GM23338 (cell line): Measurements from ENCODE around the gene TMEM145. TPM values are rescaled to one million over a fixed set of nuclear protein-coding genes. Genes with fewer than 3 reads are reported as not detected.

Experiments used
- ATAC-seq: fragments of 200-7000 bp; cut with Tn5 transposase; 3 replicates; pipeline ENCODE4 v1.9.1; 2020
- DNase-seq: peaks from one replicate; pipeline ENCODE4 v3.0.0-alpha.2; 2015; ENCODE audit warnings: low spot score
- H2AFZ ChIP-seq: fragments of 200-600 bp; sonication (generic); 2 replicates; pipeline ENCODE4 v1.8.0; 2016; ENCODE audit warnings: antibody characterized with exemption, mild to moderate bottlenecking, moderate library complexity
- H3F3A ChIP-seq: fragments of 200-600 bp; sonication (generic); replicated peaks from 2 replicates; pipeline ENCODE4 v1.8.0; 2017; ENCODE audit warnings: antibody characterized with exemption, mixed run types, low read depth
- H3K27ac ChIP-seq: fragments of 200-600 bp; sonication (generic); 2 replicates; pipeline ENCODE4 v1.6.1; 2016; ENCODE audit warnings: low read depth
- H3K27me3 ChIP-seq: fragments of 200-600 bp; sonication (generic); 2 replicates; pipeline ENCODE4 v1.8.0; 2016; ENCODE audit warnings: mild to moderate bottlenecking, mixed run types, moderate library complexity; ENCODE audit not compliant: insufficient read depth
- H3K36me3 ChIP-seq: fragments of 200-600 bp; sonication (generic); 2 replicates; pipeline ENCODE4 v1.8.0; 2016; ENCODE audit warnings: mild to moderate bottlenecking; ENCODE audit not compliant: insufficient read depth
- H3K4me1 ChIP-seq: fragments of 200-600 bp; sonication (generic); 2 replicates; pipeline ENCODE4 v1.8.0; 2016; ENCODE audit warnings: mild to moderate bottlenecking, moderate library complexity; ENCODE audit not compliant: insufficient read depth
- H3K4me2 ChIP-seq: fragments of 200-600 bp; sonication (generic); 2 replicates; pipeline ENCODE4 v1.7.1; 2017; ENCODE audit warnings: mixed run types
- H3K4me3 ChIP-seq: fragments of 200-600 bp; sonication (generic); 2 replicates; pipeline ENCODE4 v1.6.1; 2016; ENCODE audit warnings: mixed run types
- H3K79me2 ChIP-seq: fragments of 200-600 bp; sonication (generic); replicated peaks from 2 replicates; pipeline ENCODE4 v1.8.0; 2017; ENCODE audit warnings: mild to moderate bottlenecking; ENCODE audit not compliant: insufficient read depth
- H3K9me2 ChIP-seq: fragments of 200-600 bp; sonication (generic); 2 replicates; pipeline ENCODE4 v1.8.0; 2017; ENCODE audit not compliant: insufficient read depth
- H4K20me1 ChIP-seq: fragments of 200-600 bp; sonication (generic); replicated peaks from 2 replicates; pipeline ENCODE4 v1.8.0; 2017; ENCODE audit warnings: mild to moderate bottlenecking; ENCODE audit not compliant: insufficient read depth
- H3K27ac Mint-ChIP-seq: 2 replicates; pipeline ENCODE4 v1.8.0; 2020; ENCODE audit warnings: inconsistent platforms, mild to moderate bottlenecking, moderate library complexity, mixed read lengths
- H3K27me3 Mint-ChIP-seq: 3 replicates; pipeline ENCODE4 v1.8.0; 2022; ENCODE audit warnings: low read depth, mild to moderate bottlenecking, moderate library complexity, mixed read lengths, inconsistent platforms; ENCODE audit not compliant: insufficient read depth, poor library complexity
- H3K36me3 Mint-ChIP-seq: 3 replicates; pipeline ENCODE4 v1.8.0; 2021; ENCODE audit warnings: low read depth, mild to moderate bottlenecking, inconsistent platforms, moderate library complexity, mixed read lengths
- H3K4me1 Mint-ChIP-seq: 3 replicates; pipeline ENCODE4 v1.8.0; 2020; ENCODE audit warnings: mild to moderate bottlenecking, inconsistent platforms, mixed read lengths
- H3K4me3 Mint-ChIP-seq: 3 replicates; pipeline ENCODE4 v1.8.0; 2021; ENCODE audit warnings: moderate library complexity, mild to moderate bottlenecking, inconsistent platforms, mixed read lengths
- H3K9me3 Mint-ChIP-seq: 3 replicates; pipeline ENCODE4 v1.8.0; 2020; ENCODE audit warnings: moderate library complexity, mild to moderate bottlenecking, inconsistent platforms, mixed read lengths
- CREB1 ChIP-seq: fragments of 250-450 bp; sonication (Bioruptor Pico); IDR thresholded peaks from 2 replicates; pipeline ENCODE4 v1.5.0; 2020; ENCODE audit warnings: low read depth, mild to moderate bottlenecking, moderate library complexity
- CTCF ChIP-seq, 2 experiments: fragments of 200-600 bp in 1 of 2; sonication (generic) in 1 of 2; conservative IDR thresholded peaks; 2 replicates each; pipeline versions ENCODE4 v1.5.1 to v1.6.1; 2016 to 2017; ENCODE audit warnings: antibody characterized with exemption in 2 of 2, low read depth in 2 of 2, mild to moderate bottlenecking in 2 of 2, moderate library complexity in 1 of 2
- ETS1 ChIP-seq: IDR thresholded peaks from 2 replicates; pipeline ENCODE4 v1.6.1; 2016; ENCODE audit warnings: antibody characterized with exemption
- EZH2 ChIP-seq: fragments of 200-600 bp; sonication (generic); IDR thresholded peaks from one replicate; pipeline ENCODE4 v1.8.0; 2017; ENCODE audit warnings: antibody characterized with exemption, mild to moderate bottlenecking, low read depth; ENCODE audit not compliant: unreplicated experiment
- EZH2phosphoT487 ChIP-seq: fragments of 200-600 bp; sonication (generic); IDR thresholded peaks from one replicate; pipeline ENCODE4 v1.8.1; 2018; ENCODE audit warnings: antibody characterized with exemption; ENCODE audit not compliant: unreplicated experiment
- JUNB ChIP-seq: IDR thresholded peaks from one replicate; pipeline ENCODE4 v1.6.1; 2016; ENCODE audit warnings: antibody characterized with exemption; ENCODE audit not compliant: unreplicated experiment
- NANOG ChIP-seq: IDR thresholded peaks from 2 replicates; pipeline ENCODE4 v1.6.1; 2016; ENCODE audit warnings: antibody characterized with exemption, borderline replicate concordance
- POLR2AphosphoS5 ChIP-seq: IDR thresholded peaks from 2 replicates; pipeline ENCODE4 v1.6.1; 2016; ENCODE audit warnings: antibody characterized with exemption, low read depth
- REST ChIP-seq: IDR thresholded peaks from one replicate; pipeline ENCODE4 v1.6.1; 2018; ENCODE audit warnings: antibody characterized with exemption; ENCODE audit not compliant: unreplicated experiment
- STAT1 ChIP-seq: IDR thresholded peaks from one replicate; pipeline ENCODE4 v1.6.1; 2016; ENCODE audit warnings: antibody characterized with exemption; ENCODE audit not compliant: unreplicated experiment
- ZNF114 ChIP-seq: fragments of 250-450 bp; sonication (Bioruptor Pico); IDR thresholded peaks from 2 replicates; pipeline ENCODE4 v1.5.0; 2020; ENCODE audit warnings: mild to moderate bottlenecking, moderate library complexity
- ZNF331 ChIP-seq: fragments of 250-450 bp; sonication (Bioruptor Pico); IDR thresholded peaks from 2 replicates; pipeline ENCODE4 v1.5.0; 2020; ENCODE audit warnings: low read depth, mild to moderate bottlenecking, moderate library complexity
- ZNF462 ChIP-seq: fragments of 250-450 bp; sonication (Bioruptor Pico); IDR thresholded peaks from 2 replicates; pipeline ENCODE4 v1.5.0; 2020; ENCODE audit warnings: mild to moderate bottlenecking, moderate library complexity
- polyA plus RNA-seq: library from polyadenylated mRNA; unstranded; fragments of >200 nt; fragmentation: Nextera tagmentation; extraction: Ambion mirVana; gene quantifications from 2 replicates; pipeline ENCODE4 v1.2.1, GENCODE V29; 2016
- total RNA-seq: library from RNA; depleted of rRNA; stranded (reverse); fragments of >200 nt; shearing (Covaris generic); gene quantifications from 2 replicates; pipeline ENCODE4 v1.2.3, GENCODE V29; 2014

The TMEM145 gene
- total and polyA plus RNA-seq, 2 experiments from 2014 or later, result 1.9 to 5.4 TPM

- no peak for TF ChIP-seq POLR2AphosphoS5
- TF ChIP-seq NANOG, result no peak
- TF ChIP-seq ZNF462, result no peak
- no peak for TF ChIP-seq ZNF114 (CRISPR knock-in tag)
- no peak for TF ChIP-seq EZH2
- no peak for TF ChIP-seq CREB1 (CRISPR knock-in tag)
- TF ChIP-seq CTCF (conservative IDR thresholded peaks at IDR 0.05; ENCODE audit: low read depth in 2 of 2), result no peak
- TF ChIP-seq ETS1, result no peak
- TF ChIP-seq EZH2phosphoT487, result no peak
- no peak for TF ChIP-seq ZNF331 (CRISPR knock-in tag)
- TF ChIP-seq REST, result no peak
- TF ChIP-seq JUNB, result no peak
- TF ChIP-seq STAT1, result no peak
- H3F3A ChIP-seq, result no peaks in the 10 kb centered on the region
- H3K4me3 ChIP-seq, result no peak overlapping the region
- H3K27me3 ChIP-seq, result no peaks in the 10 kb centered on the region
- no peaks in the 10 kb centered on the region for H3K9me3 Mint-ChIP-seq
- peaks cover 3% of the 10 kb centered on the region; the same call in 1 of the 3 replicates for H3K4me1 Mint-ChIP-seq
- no peak overlapping the region for H3K4me2 ChIP-seq
- ATAC-seq, result no peak
- no peaks in the 10 kb centered on the region; the same call in 1 of the 2 replicates for H3K36me3 ChIP-seq
- peaks cover 17% of the 10 kb centered on the region; the same call in 1 of the 3 replicates for H3K36me3 Mint-ChIP-seq
- no peak overlapping the region for H3K27ac ChIP-seq
- H3K27me3 Mint-ChIP-seq, result peaks cover 6% of the 10 kb centered on the region
- H3K79me2 ChIP-seq, result no peaks in the 10 kb centered on the region
- H3K4me3 Mint-ChIP-seq, result no peak overlapping the region
- H3K4me1 ChIP-seq, result no peaks in the 10 kb centered on the region
- no peak for DNase-seq
- no peak overlapping the region for H3K27ac Mint-ChIP-seq
- no peak overlapping the region for H2AFZ ChIP-seq
- peaks cover 7% of the 10 kb centered on the region; the same call in 1 of the 2 replicates for H4K20me1 ChIP-seq
- no peaks in the 10 kb centered on the region for H3K9me2 ChIP-seq
These were observed 35.1 kb downstream of the TMEM145 start for GRCh38 chr19:42348211-42348610.
